Endothelial cell of umbilical vein (primary cell): Measurements from ENCODE around the gene PEX7. TPM values are rescaled to one million over a fixed set of nuclear protein-coding genes. Genes with fewer than 3 reads are reported as not detected.

Experiments used
- BruUV-seq: library from RNA; stranded (reverse); fragments of 400-500 nt; replicated peaks from 2 replicates; lab custom pipeline; 2021; lab: Mats Ljungman, UMichigan
- CTCF ChIA-PET: fragments of 300-600, 350-600 bp; sonication (Branson Sonifier 250); formaldehyde crosslinking; loops from one replicate; lab custom pipeline; 2021; ENCODE audit warnings: antibody characterized with exemption, inconsistent platforms; lab: Charles Lee
- POLR2A ChIA-PET: fragments of 300-600, 350-600 bp; sonication (Branson Sonifier 250); formaldehyde crosslinking; loops from one replicate; lab custom pipeline; 2021; ENCODE audit warnings: antibody characterized with exemption, inconsistent platforms; lab: Charles Lee
- DNase-seq: peaks from one replicate; pipeline ENCODE4 v3.0.0-alpha.2; 2011; ENCODE audit warnings: low read depth, low spot score
- FAIRE-seq: peaks from 2 replicates; lab custom pipeline; 2011; peaks lifted over from hg19 to GRCh38; lab: Jason Lieb, UNC
- H2AFZ ChIP-seq: 2 replicates; pipeline ENCODE4 v1.6.0; 2012; ENCODE audit warnings: low read depth, low read length, control low read depth, inconsistent platforms
- H3K27ac ChIP-seq: 2 replicates; pipeline ENCODE4 v1.5.1; 2011; ENCODE audit warnings: low read depth, mild to moderate bottlenecking, control low read depth, low read length, moderate library complexity; ENCODE audit not compliant: insufficient read depth
- H3K27me3 ChIP-seq, 2 experiments: 2 replicates each; pipeline versions ENCODE4 v1.6.0 to v1.6.1; 2011; ENCODE audit warnings: low read length in 2 of 2, mixed read lengths in 1 of 2; ENCODE audit not compliant: control insufficient read depth in 2 of 2, insufficient read depth in 2 of 2
- H3K36me3 ChIP-seq, 2 experiments: 2 replicates in 1 of 2; 3 replicates in 1 of 2; pipeline ENCODE4 v1.5.1; 2011; ENCODE audit warnings: low read length in 2 of 2, mild to moderate bottlenecking in 1 of 2, moderate library complexity in 1 of 2; ENCODE audit not compliant: control insufficient read depth in 2 of 2, insufficient read depth in 2 of 2; ENCODE audit errors: extremely low read depth in 1 of 2
- H3K4me1 ChIP-seq: 3 replicates; pipeline ENCODE4 v1.5.1; 2011; ENCODE audit warnings: mild to moderate bottlenecking, low read length; ENCODE audit not compliant: control insufficient read depth, insufficient read depth; ENCODE audit errors: extremely low read depth
- H3K4me2 ChIP-seq: 2 replicates; pipeline ENCODE4 v1.6.1; 2011; ENCODE audit warnings: low read length, control low read depth, mixed read lengths; ENCODE audit not compliant: insufficient read depth
- H3K4me3 ChIP-seq, 3 experiments: fragments of 200-600 bp in 1 of 3; sonication (generic), shearing (Covaris generic) in 1 of 3; replicated peaks in 1 of 3; 2 replicates each; pipeline ENCODE4 v1.5.1; 2011 to 2016; ENCODE audit warnings: control low read depth in 3 of 3, low read length in 3 of 3, mild to moderate bottlenecking in 2 of 3, inconsistent platforms in 1 of 3, low read depth in 1 of 3, moderate library complexity in 1 of 3; ENCODE audit not compliant: insufficient read depth in 1 of 3
- H3K79me2 ChIP-seq: 2 replicates; pipeline ENCODE4 v1.6.0; 2012; ENCODE audit warnings: low read length, inconsistent platforms; ENCODE audit not compliant: control insufficient read depth, insufficient read depth
- H3K9ac ChIP-seq: replicated peaks from 2 replicates; pipeline ENCODE3; 2011; ENCODE audit warnings: low read length, control low read depth; ENCODE audit not compliant: insufficient read depth; ENCODE audit errors: extremely low read depth
- H3K9me1 ChIP-seq: replicated peaks from 3 replicates; pipeline ENCODE4 v1.6.0; 2011; ENCODE audit warnings: mild to moderate bottlenecking, low read length; ENCODE audit not compliant: control insufficient read depth, insufficient read depth; ENCODE audit errors: extremely low read depth
- H3K9me3 ChIP-seq: replicated peaks from 2 replicates; pipeline ENCODE4 v1.5.1; 2012; ENCODE audit warnings: low read length, inconsistent platforms; ENCODE audit not compliant: control insufficient read depth, insufficient read depth
- H4K20me1 ChIP-seq: replicated peaks from 2 replicates; pipeline ENCODE3; 2011; ENCODE audit warnings: mild to moderate bottlenecking, low read length; ENCODE audit not compliant: control insufficient read depth, insufficient read depth; ENCODE audit errors: extremely low read depth
- EZH2 ChIP-seq: IDR thresholded peaks from 2 replicates; pipeline ENCODE4 v1.6.1; 2012; ENCODE audit warnings: borderline replicate concordance, low read depth, mild to moderate bottlenecking, moderate library complexity, low read length, inconsistent platforms; ENCODE audit not compliant: severe bottlenecking
- FOS ChIP-seq: IDR thresholded peaks from 2 replicates; pipeline ENCODE4 v1.6.1; 2011; ENCODE audit warnings: mild to moderate bottlenecking, low read length, moderate library complexity, borderline replicate concordance; ENCODE audit not compliant: insufficient read depth
- GATA2 ChIP-seq: IDR thresholded peaks from 2 replicates; pipeline ENCODE4 v1.7.0; 2011; ENCODE audit warnings: low read depth, mild to moderate bottlenecking, moderate library complexity, mixed read lengths, low read length; ENCODE audit not compliant: insufficient read length, insufficient read depth
- JUN ChIP-seq: IDR thresholded peaks from 2 replicates; pipeline ENCODE4 v1.6.1; 2011; ENCODE audit warnings: borderline replicate concordance, low read depth; ENCODE audit not compliant: insufficient read length, insufficient read depth
- MAX ChIP-seq: IDR thresholded peaks from 2 replicates; pipeline ENCODE4 v1.6.1; 2011; ENCODE audit not compliant: insufficient read depth, insufficient read length
- MYC ChIP-seq: IDR thresholded peaks from one replicate; pipeline ENCODE4 v1.6.1; 2011; ENCODE audit warnings: mild to moderate bottlenecking, low read depth, low read length
- POLR2A ChIP-seq: IDR thresholded peaks from 2 replicates; pipeline ENCODE4 v1.6.1; 2012; ENCODE audit warnings: low read depth, mild to moderate bottlenecking, control low read depth, low read length
- POLR2AphosphoS5 ChIP-seq: IDR thresholded peaks from 2 replicates; pipeline ENCODE4 v1.6.1; 2012; ENCODE audit warnings: low read depth, mild to moderate bottlenecking, control low read depth, low read length, moderate library complexity; ENCODE audit not compliant: insufficient read depth
- dilution Hi-C: fragments of 300-500 bp; cut with MboI; formaldehyde crosslinking; loops from one replicate; pipeline ENCODE4 v1.15.0; 2019; ENCODE audit warnings: low sequenced_read_pairs; ENCODE audit not compliant: extremely low pct_ligation_motif_present
- intact Hi-C: fragments of 100-400 bp; cut with micrococcal nuclease; formaldehyde crosslinking; loops from one replicate; pipeline ENCODE4 v1.10.0; 2022
- polyA plus RNA-seq, 4 experiments: library from polyadenylated mRNA; depleted of rRNA in 3 of 4; stranded (reverse) in 3 of 4; unstranded in 1 of 4; fragments of >200 nt; gene quantifications; 2 replicates each; pipeline versions ENCODE4 v1.2.1 to v1.2.3, GENCODE V29; 2011 to 2012; ENCODE audit warnings: missing spikeins in 1 of 4
- total RNA-seq: library from RNA; stranded (reverse); gene quantifications from 2 replicates; pipeline ENCODE4 v1.2.3, GENCODE V29; 2021
- TF ChIP-seq, protein P1 (sequence below), 2 donors: IDR thresholded peaks; 1 replicate in 1 of 2; 2 replicates in 1 of 2; pipeline ENCODE4 v1.5.1; 2011; ENCODE audit warnings: low read length in 2 of 2, mild to moderate bottlenecking in 2 of 2, moderate library complexity in 2 of 2, control low read depth in 1 of 2, inconsistent platforms in 1 of 2, low read depth in 1 of 2; ENCODE audit not compliant: insufficient read depth in 1 of 2; ENCODE audit errors: extremely low read depth in 1 of 2

The PEX7 gene
- total and polyA plus RNA-seq, 2 donors (not counting 3 experiments of a cell fraction or from before 2014, with no cell fraction given): 3.7 to 5.7 TPM

GRCh38 chr6:136930528-136930927, 108.1 kb downstream of the PEX7 start:
- dilution Hi-C loops (no loop called here), intact Hi-C loops (no loop called here)
- TF ChIP-seq EZH2: no peak
- TF ChIP-seq MYC: no peak
- H3K27ac ChIP-seq: no peak overlapping the region
- no peaks in the 10 kb centered on the region for H3K9me1 ChIP-seq
- no peak overlapping the region for H3K4me3 ChIP-seq
- DNase-seq (no peak), FAIRE-seq (no peak)
- no peaks in the 10 kb centered on the region for H3K79me2 ChIP-seq
- no peak overlapping the region for H3K9ac ChIP-seq
- H4K20me1 ChIP-seq: no peaks in the 10 kb centered on the region
- H3K27me3 ChIP-seq: peaks cover 7 to 11% of the 10 kb centered on the region in 2 experiments
- POLR2A ChIA-PET: no interaction called here
- H3K36me3 ChIP-seq: no peaks in the 10 kb centered on the region
- no peak overlapping the region for H2AFZ ChIP-seq
- CTCF ChIA-PET: no interaction called here
- no peak overlapping the region for H3K4me2 ChIP-seq
- BruUV-seq: no TSS peak
- H3K4me1 ChIP-seq: no peaks in the 10 kb centered on the region
- no peaks in the 10 kb centered on the region for H3K9me3 ChIP-seq

DNA sequence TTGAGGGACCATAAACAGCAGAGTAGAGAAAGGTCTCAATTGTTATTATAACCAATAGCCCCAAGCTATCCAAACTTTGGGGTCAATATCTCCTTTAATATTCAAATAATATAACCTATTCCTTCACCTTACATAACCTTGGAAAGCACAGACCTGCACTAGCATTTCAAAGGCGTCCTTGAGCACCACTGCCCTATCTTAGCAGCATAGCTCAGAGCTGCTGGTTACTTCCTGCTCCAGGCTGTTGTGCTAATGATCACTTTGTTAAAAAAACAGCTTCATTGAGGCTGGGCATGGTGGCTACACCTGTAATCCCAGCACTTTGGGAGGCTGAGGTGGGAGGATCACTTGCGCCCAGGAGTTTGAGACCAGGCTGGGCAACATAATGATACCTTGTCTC, 110.2 kb downstream of the PEX7 start:
- Histone ChIP-seq H3K4me3 (no peak overlapping the region), H3K4me1 (no peaks in the 10 kb centered on the region), H3K27me3 (peaks cover 7 to 9% of the 10 kb centered on the region in 2 experiments), H3K9me1 (no peaks in the 10 kb centered on the region), H3K9me3 (no peaks in the 10 kb centered on the region), H3K27ac (no peak overlapping the region), H3K4me2 (no peak overlapping the region), H2AFZ (no peak overlapping the region), H3K36me3 (no peaks in the 10 kb centered on the region), H4K20me1 (no peaks in the 10 kb centered on the region), H3K9ac (no peak overlapping the region), H3K79me2 (no peaks in the 10 kb centered on the region)
- FAIRE-seq (no peak), DNase-seq (no peak)
- intact Hi-C loops: no loop called here
- ChIA-PET CTCF (interaction anchor here (0.8 kb wide), 1 partner anchor 8 kb away, joined by 3 read pairs; no protein-coding TSS in a partner anchor), POLR2A (no interaction called here)
- dilution Hi-C loops: no loop called here
- BruUV-seq: no TSS peak
- no peak for TF ChIP-seq POLR2AphosphoS5
- TF ChIP-seq MYC: no peak
- TF ChIP-seq MAX: no peak
- no peak for TF ChIP-seq GATA2
- TF ChIP-seq POLR2A: no peak
- no peak for TF ChIP-seq FOS
- TF ChIP-seq EZH2: no peak
- TF ChIP-seq, protein P1, sequence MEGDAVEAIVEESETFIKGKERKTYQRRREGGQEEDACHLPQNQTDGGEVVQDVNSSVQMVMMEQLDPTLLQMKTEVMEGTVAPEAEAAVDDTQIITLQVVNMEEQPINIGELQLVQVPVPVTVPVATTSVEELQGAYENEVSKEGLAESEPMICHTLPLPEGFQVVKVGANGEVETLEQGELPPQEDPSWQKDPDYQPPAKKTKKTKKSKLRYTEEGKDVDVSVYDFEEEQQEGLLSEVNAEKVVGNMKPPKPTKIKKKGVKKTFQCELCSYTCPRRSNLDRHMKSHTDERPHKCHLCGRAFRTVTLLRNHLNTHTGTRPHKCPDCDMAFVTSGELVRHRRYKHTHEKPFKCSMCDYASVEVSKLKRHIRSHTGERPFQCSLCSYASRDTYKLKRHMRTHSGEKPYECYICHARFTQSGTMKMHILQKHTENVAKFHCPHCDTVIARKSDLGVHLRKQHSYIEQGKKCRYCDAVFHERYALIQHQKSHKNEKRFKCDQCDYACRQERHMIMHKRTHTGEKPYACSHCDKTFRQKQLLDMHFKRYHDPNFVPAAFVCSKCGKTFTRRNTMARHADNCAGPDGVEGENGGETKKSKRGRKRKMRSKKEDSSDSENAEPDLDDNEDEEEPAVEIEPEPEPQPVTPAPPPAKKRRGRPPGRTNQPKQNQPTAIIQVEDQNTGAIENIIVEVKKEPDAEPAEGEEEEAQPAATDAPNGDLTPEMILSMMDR (IDR thresholded peaks at IDR 0.05; ENCODE audit: extremely low read depth in 1 of 2, insufficient read depth in 1 of 2, low read depth in 1 of 2, low read length in 2 of 2): no peak
- TF ChIP-seq JUN: no peak
